HepG2 (cell line): ENCODE data around the gene ZNF697. TPM values are rescaled to one million over a fixed set of nuclear protein-coding genes. Genes with fewer than 3 reads are reported as not detected.

Experiments
- ATF1 ChIP-seq: IDR thresholded peaks from 2 replicates; pipeline ENCODE4 v1.6.1; 2016; ENCODE audit warnings: mild to moderate bottlenecking, control low read depth
- CAMTA2 ChIP-seq: sonication (generic); formaldehyde crosslinking; IDR thresholded peaks from 2 replicates; pipeline ENCODE4 v1.4.0; 2020; ENCODE audit warnings: mild to moderate bottlenecking, missing genetic modification reagents, borderline replicate concordance
- CBX1 ChIP-seq: IDR thresholded peaks from one replicate; pipeline ENCODE4 v1.6.1; 2016; ENCODE audit warnings: antibody characterized with exemption, low read depth
- DNMT3B ChIP-seq: conservative IDR thresholded peaks from 2 replicates; pipeline ENCODE4 v1.6.1; 2016; ENCODE audit warnings: missing biosample characterization, control low read depth
- NFE2L2 ChIP-seq: fragments of 150-350 bp; IDR thresholded peaks from 2 replicates; pipeline ENCODE4 v1.6.1; 2014; ENCODE audit warnings: low read length
- REPIN1 ChIP-seq: sonication (generic); formaldehyde crosslinking; IDR thresholded peaks from 2 replicates; pipeline ENCODE4 v1.8.0; 2022; ENCODE audit warnings: missing genetic modification reagents, low read depth, mild to moderate bottlenecking, borderline replicate concordance
- STAT5B ChIP-seq: sonication (generic); formaldehyde crosslinking; IDR thresholded peaks from 2 replicates; pipeline ENCODE4 v1.4.0; 2020; ENCODE audit warnings: missing genetic modification reagents
- ZBTB37 ChIP-seq: sonication (generic); formaldehyde crosslinking; IDR thresholded peaks from 2 replicates; pipeline ENCODE4 v1.4.0; 2020; ENCODE audit warnings: mild to moderate bottlenecking, missing genetic modification reagents
- ZBTB39 ChIP-seq: sonication (generic); formaldehyde crosslinking; IDR thresholded peaks from 2 replicates; pipeline ENCODE4 v1.5.0; 2020; ENCODE audit warnings: missing genetic modification reagents
- ZNF136 ChIP-seq: sonication (generic); formaldehyde crosslinking; IDR thresholded peaks from 2 replicates; pipeline ENCODE4 v1.8.1; 2022; ENCODE audit warnings: low read depth, mild to moderate bottlenecking, moderate library complexity, missing genetic modification reagents
- ZNF24 ChIP-seq: fragments of 450-650 bp; IDR thresholded peaks from 2 replicates; pipeline ENCODE4 v1.6.1; 2017; ENCODE audit warnings: antibody characterized with exemption, mild to moderate bottlenecking
- ZNF263 ChIP-seq: sonication (generic); formaldehyde crosslinking; IDR thresholded peaks from 2 replicates; pipeline ENCODE4 v1.4.0; 2020; ENCODE audit warnings: missing genetic modification reagents
- ZNF670 ChIP-seq: sonication (generic); formaldehyde crosslinking; IDR thresholded peaks from 2 replicates; pipeline ENCODE4 v1.8.0; 2022; ENCODE audit warnings: mild to moderate bottlenecking, missing genetic modification reagents, borderline replicate concordance
- ZNF777 ChIP-seq: sonication (generic); formaldehyde crosslinking; IDR thresholded peaks from 2 replicates; pipeline ENCODE4 v1.4.0; 2020; ENCODE audit warnings: missing genetic modification reagents
- polyA plus RNA-seq, 8 experiments: library from polyadenylated mRNA; depleted of rRNA in 3 of 8; stranded (reverse) in 7 of 8; unstranded in 1 of 8; fragments of >200 nt; fragmentation: Illumina TruSeq in 4 of 8; extraction: Trizol in 4 of 8; gene quantifications; 2 replicates each; pipeline versions ENCODE4 v1.2.1 to v1.2.3, GENCODE V29; 2011 to 2016; ENCODE audit warnings: low read depth in 4 of 8, missing spikeins in 1 of 8, mixed read lengths in 1 of 8; ENCODE audit not compliant: insufficient read depth in 1 of 8
- total RNA-seq, 5 experiments: library from RNA; depleted of rRNA; stranded (reverse); fragments of >200 nt; fragmentation: Illumina TruSeq; extraction: Trizol; gene quantifications; 2 replicates each; pipeline ENCODE4 v1.2.3, GENCODE V29; 2016; ENCODE audit warnings: low read depth in 1 of 5
- TF ChIP-seq, protein P1 (sequence below): sonication (generic); formaldehyde crosslinking; IDR thresholded peaks from 2 replicates; pipeline ENCODE4 v1.9.0; 2021; ENCODE audit warnings: mild to moderate bottlenecking, missing genetic modification reagents
- TF ChIP-seq, protein P2 (sequence below): sonication (generic); formaldehyde crosslinking; conservative IDR thresholded peaks from 2 replicates; pipeline ENCODE4 v1.8.0; 2022; ENCODE audit warnings: low read depth, missing genetic modification reagents
- TF ChIP-seq, protein P3 (sequence below): sonication (generic); formaldehyde crosslinking; IDR thresholded peaks from 2 replicates; pipeline ENCODE4 v1.8.0; 2022; ENCODE audit warnings: missing genetic modification reagents, low read depth, mild to moderate bottlenecking, borderline replicate concordance

The ZNF697 gene
- total and polyA plus RNA-seq, 2 of the 13 experiments (the other 11 are each of a cell fraction or from before 2014, with no cell fraction given) = 2.3 to 7.1 TPM

DNA sequence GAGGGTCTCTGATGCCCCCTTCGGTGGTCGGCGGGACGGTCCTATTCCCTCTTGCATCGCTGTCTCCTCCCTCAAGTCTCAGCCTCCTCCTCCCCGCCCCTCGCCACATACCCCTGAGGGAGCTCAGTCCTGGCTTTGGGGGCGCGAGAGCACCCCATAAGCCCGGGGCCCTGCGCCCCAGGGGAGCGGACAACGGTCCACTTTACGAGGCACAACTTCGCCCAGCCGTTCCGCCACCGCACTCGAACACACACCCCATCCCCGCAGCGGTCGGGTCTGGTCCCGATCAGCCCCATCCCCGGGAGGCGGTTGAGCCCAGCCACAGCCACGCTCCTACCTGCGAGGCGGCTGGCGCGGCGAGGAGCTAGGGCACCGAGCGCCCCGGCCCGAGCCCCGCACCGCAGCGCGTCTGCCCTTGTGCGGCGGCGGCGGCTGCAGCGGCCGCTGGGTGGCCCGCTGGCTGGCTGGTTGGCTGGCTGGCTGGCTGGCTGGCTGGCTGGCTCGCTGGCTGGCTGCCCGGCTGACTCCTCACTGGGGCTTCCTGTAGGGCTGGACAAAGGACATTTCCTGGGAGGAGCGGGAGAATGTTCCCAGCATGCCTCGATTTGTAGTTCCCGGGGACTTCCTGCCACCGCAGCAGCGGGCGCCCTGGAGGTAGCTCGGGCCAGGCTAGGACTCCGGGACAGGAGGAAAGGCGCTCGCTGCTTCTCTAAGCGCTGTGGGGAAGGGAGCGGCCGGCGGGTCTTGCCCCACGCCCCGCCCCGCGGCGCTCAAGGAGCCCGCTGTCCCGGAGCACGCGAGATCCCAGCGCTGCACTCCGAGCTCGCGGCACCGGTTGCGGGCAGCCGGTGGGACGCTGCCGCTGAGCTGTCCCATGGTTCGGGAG lies at the start of gene ZNF697 (continued):
- TF ChIP-seq, protein P1, sequence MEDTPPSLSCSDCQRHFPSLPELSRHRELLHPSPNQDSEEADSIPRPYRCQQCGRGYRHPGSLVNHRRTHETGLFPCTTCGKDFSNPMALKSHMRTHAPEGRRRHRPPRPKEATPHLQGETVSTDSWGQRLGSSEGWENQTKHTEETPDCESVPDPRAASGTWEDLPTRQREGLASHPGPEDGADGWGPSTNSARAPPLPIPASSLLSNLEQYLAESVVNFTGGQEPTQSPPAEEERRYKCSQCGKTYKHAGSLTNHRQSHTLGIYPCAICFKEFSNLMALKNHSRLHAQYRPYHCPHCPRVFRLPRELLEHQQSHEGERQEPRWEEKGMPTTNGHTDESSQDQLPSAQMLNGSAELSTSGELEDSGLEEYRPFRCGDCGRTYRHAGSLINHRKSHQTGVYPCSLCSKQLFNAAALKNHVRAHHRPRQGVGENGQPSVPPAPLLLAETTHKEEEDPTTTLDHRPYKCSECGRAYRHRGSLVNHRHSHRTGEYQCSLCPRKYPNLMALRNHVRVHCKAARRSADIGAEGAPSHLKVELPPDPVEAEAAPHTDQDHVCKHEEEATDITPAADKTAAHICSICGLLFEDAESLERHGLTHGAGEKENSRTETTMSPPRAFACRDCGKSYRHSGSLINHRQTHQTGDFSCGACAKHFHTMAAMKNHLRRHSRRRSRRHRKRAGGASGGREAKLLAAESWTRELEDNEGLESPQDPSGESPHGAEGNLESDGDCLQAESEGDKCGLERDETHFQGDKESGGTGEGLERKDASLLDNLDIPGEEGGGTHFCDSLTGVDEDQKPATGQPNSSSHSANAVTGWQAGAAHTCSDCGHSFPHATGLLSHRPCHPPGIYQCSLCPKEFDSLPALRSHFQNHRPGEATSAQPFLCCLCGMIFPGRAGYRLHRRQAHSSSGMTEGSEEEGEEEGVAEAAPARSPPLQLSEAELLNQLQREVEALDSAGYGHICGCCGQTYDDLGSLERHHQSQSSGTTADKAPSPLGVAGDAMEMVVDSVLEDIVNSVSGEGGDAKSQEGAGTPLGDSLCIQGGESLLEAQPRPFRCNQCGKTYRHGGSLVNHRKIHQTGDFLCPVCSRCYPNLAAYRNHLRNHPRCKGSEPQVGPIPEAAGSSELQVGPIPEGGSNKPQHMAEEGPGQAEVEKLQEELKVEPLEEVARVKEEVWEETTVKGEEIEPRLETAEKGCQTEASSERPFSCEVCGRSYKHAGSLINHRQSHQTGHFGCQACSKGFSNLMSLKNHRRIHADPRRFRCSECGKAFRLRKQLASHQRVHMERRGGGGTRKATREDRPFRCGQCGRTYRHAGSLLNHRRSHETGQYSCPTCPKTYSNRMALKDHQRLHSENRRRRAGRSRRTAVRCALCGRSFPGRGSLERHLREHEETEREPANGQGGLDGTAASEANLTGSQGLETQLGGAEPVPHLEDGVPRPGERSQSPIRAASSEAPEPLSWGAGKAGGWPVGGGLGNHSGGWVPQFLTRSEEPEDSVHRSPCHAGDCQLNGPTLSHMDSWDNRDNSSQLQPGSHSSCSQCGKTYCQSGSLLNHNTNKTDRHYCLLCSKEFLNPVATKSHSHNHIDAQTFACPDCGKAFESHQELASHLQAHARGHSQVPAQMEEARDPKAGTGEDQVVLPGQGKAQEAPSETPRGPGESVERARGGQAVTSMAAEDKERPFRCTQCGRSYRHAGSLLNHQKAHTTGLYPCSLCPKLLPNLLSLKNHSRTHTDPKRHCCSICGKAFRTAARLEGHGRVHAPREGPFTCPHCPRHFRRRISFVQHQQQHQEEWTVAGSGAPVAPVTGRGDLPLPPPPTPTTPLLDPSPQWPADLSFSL (CRISPR knock-in tag) = no peak
- TF ChIP-seq ZNF670 (CRISPR knock-in tag) = no peak
- no peak for TF ChIP-seq NFE2L2
- no peak for TF ChIP-seq DNMT3B (CRISPR knock-in tag)
- TF ChIP-seq ZNF136 (CRISPR knock-in tag) = 0 out of 2 replicates have a peak, but pooled peaks have one; percentile 88
- TF ChIP-seq ATF1 (CRISPR knock-in tag) = no peak
- TF ChIP-seq STAT5B (CRISPR knock-in tag) = no peak
- no peak for TF ChIP-seq CBX1
- TF ChIP-seq ZBTB39 (CRISPR knock-in tag) = peak; percentile 56; the same call in 1 of the 2 replicates
- TF ChIP-seq, protein P2, sequence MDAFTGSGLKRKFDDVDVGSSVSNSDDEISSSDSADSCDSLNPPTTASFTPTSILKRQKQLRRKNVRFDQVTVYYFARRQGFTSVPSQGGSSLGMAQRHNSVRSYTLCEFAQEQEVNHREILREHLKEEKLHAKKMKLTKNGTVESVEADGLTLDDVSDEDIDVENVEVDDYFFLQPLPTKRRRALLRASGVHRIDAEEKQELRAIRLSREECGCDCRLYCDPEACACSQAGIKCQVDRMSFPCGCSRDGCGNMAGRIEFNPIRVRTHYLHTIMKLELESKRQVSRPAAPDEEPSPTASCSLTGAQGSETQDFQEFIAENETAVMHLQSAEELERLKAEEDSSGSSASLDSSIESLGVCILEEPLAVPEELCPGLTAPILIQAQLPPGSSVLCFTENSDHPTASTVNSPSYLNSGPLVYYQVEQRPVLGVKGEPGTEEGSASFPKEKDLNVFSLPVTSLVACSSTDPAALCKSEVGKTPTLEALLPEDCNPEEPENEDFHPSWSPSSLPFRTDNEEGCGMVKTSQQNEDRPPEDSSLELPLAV (CRISPR knock-in tag) = no peak
- TF ChIP-seq ZNF263 (CRISPR knock-in tag) = no peak
- TF ChIP-seq ZNF24 = no peak
- no peak for TF ChIP-seq ZBTB37 (CRISPR knock-in tag)
- TF ChIP-seq REPIN1 (CRISPR knock-in tag) = peak; percentile 78
- TF ChIP-seq CAMTA2 = no peak
- no peak for TF ChIP-seq ZNF777
- TF ChIP-seq, protein P3, sequence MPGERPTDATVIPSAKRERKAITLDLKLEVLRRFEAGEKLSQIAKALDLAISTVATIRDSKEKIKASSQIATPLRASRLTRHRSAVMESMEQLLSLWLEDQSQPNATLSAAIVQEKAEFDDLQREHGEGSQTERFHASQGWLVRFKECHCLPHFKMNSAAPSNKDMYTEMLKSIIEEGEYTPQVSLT = no peak
